H1 (cell line): ENCODE measurements around the gene PRKCSH. TPM values are rescaled to one million over a fixed set of nuclear protein-coding genes. Genes with fewer than 3 reads are reported as not detected.

Experiments
- ATF2 ChIP-seq: IDR thresholded peaks from 2 replicates; pipeline ENCODE4 v1.6.1; 2012; ENCODE audit warnings: low read length, inconsistent platforms
- BRCA1 ChIP-seq: IDR thresholded peaks from 2 replicates; pipeline ENCODE4 v1.6.1; 2012; ENCODE audit warnings: low read depth, low read length, improper control_type of control experiment
- CTCF ChIP-seq, 3 experiments: IDR thresholded peaks; 1 replicate in 2 of 3; 2 replicates in 1 of 3; pipeline versions ENCODE4 v1.5.1 to v1.6.1; 2011; ENCODE audit warnings: low read length in 3 of 3, mild to moderate bottlenecking in 3 of 3, inconsistent platforms in 2 of 3, low read depth in 1 of 3, moderate library complexity in 1 of 3; ENCODE audit not compliant: insufficient read depth in 1 of 3; ENCODE audit errors: control extremely low read depth in 1 of 3
- EGR1 ChIP-seq: IDR thresholded peaks from 2 replicates; pipeline ENCODE4 v1.6.1; 2011; ENCODE audit warnings: low read depth, low read length, borderline replicate concordance
- EZH2 ChIP-seq: fragments of 200-600 bp; sonication (generic); IDR thresholded peaks from 2 replicates; pipeline ENCODE4 v1.7.1; 2012; ENCODE audit warnings: low read depth, mild to moderate bottlenecking, moderate library complexity, low read length, inconsistent platforms; ENCODE audit not compliant: severe bottlenecking
- FOSL1 ChIP-seq: IDR thresholded peaks from 2 replicates; pipeline ENCODE4 v1.6.1; 2011; ENCODE audit warnings: mild to moderate bottlenecking, low read depth, low read length, moderate library complexity; ENCODE audit not compliant: insufficient read depth
- HDAC2 ChIP-seq, 2 experiments: fragments of 300-600 bp in 1 of 2; sonication (generic) in 1 of 2; IDR thresholded peaks; 2 replicates each; pipeline ENCODE4 v1.6.1; 2011 to 2012; ENCODE audit warnings: low read depth in 2 of 2, low read length in 2 of 2, mild to moderate bottlenecking in 2 of 2, moderate library complexity in 2 of 2, borderline replicate concordance in 1 of 2, inconsistent platforms in 1 of 2
- MAX ChIP-seq: IDR thresholded peaks from 2 replicates; pipeline ENCODE4 v1.6.1; 2012; ENCODE audit warnings: inconsistent platforms
- PHF8 ChIP-seq: fragments of 200-600 bp; sonication (generic); conservative IDR thresholded peaks from 2 replicates; pipeline ENCODE4 v1.7.1; 2012; ENCODE audit warnings: low read depth, mild to moderate bottlenecking, inconsistent platforms, low read length, moderate library complexity
- POLR2A ChIP-seq, 2 experiments: IDR thresholded peaks; 1 replicate in 1 of 2; 2 replicates in 1 of 2; pipeline ENCODE4 v1.6.1; 2011; ENCODE audit warnings: low read depth in 2 of 2, low read length in 2 of 2, mild to moderate bottlenecking in 2 of 2; ENCODE audit errors: control extremely low read depth in 1 of 2
- SP1 ChIP-seq: IDR thresholded peaks from 2 replicates; pipeline ENCODE4 v1.6.1; 2011; ENCODE audit warnings: low read depth, low read length
- polyA plus RNA-seq, 7 experiments: library from polyadenylated mRNA; depleted of rRNA in 3 of 7; stranded (reverse) in 5 of 7; unstranded in 2 of 7; fragments of >200 nt in 5 of 7; fragments of 200-250 nt in 2 of 7; gene quantifications; 1 replicate in 5 of 7; 2 replicates in 1 of 7; 4 replicates in 1 of 7; pipeline versions ENCODE4 v1.2.1 to v1.2.3, GENCODE V29; 2011 to 2013; ENCODE audit warnings: missing spikeins in 2 of 7, mixed read lengths in 2 of 7
- total RNA-seq: library from RNA; stranded (reverse); fragmentation: NEBNext Ultra II Directional; extraction: Animal tissue kit (Norgen Biotek cat#: 25700); gene quantifications from 2 replicates; pipeline ENCODE4 v1.2.1, GENCODE V29; 2021
- TF ChIP-seq, protein P1 (sequence below): IDR thresholded peaks from 2 replicates; pipeline ENCODE4 v1.6.1; 2012; ENCODE audit warnings: inconsistent platforms

PRKCSH gene
- total and polyA plus RNA-seq, 2 of the 8 experiments (the other 6 are each of a cell fraction or from before 2014, with no cell fraction given), result 97.2 to 337 TPM

- no peak; the same call in 1 of the 2 replicates for TF ChIP-seq MAX
- no peak for TF ChIP-seq EZH2
- 0 out of 2 replicates have a peak, but pooled peaks have one; percentile 40 for TF ChIP-seq EGR1
- no peak for TF ChIP-seq CTCF (IDR thresholded peaks at IDR 0.05; ENCODE audit: control extremely low read depth in 1 of 3, insufficient read depth in 1 of 3, low read depth in 1 of 3, low read length in 3 of 3)
- TF ChIP-seq BRCA1, result no peak
- no peak; the same call in 1 of the 2 replicates for TF ChIP-seq SP1
- no peak for TF ChIP-seq FOSL1
- peak in 1 of 2 experiments; percentile 84; a peak in 1 of 4 replicates for TF ChIP-seq HDAC2 (IDR thresholded peaks at IDR 0.05; ENCODE audit: borderline replicate concordance in 1 of 2, low read depth in 2 of 2, low read length in 2 of 2)
- no peak; the same call in 1 of the 2 replicates for TF ChIP-seq PHF8
- no peak for TF ChIP-seq ATF2
- TF ChIP-seq POLR2A (IDR thresholded peaks at IDR 0.05; ENCODE audit: control extremely low read depth in 1 of 2, low read depth in 2 of 2, low read length in 2 of 2), result peak in 1 of 2 experiments; percentile 60; a peak in 2 of 3 replicates
- TF ChIP-seq, protein P1, sequence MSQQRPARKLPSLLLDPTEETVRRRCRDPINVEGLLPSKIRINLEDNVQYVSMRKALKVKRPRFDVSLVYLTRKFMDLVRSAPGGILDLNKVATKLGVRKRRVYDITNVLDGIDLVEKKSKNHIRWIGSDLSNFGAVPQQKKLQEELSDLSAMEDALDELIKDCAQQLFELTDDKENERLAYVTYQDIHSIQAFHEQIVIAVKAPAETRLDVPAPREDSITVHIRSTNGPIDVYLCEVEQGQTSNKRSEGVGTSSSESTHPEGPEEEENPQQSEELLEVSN, result no peak
These were observed 13.0 kb upstream of the PRKCSH start (continued) for GRCh38 chr19:11422163-11423065.
